HG03575 (cell line): ENCODE results near the gene PSMD8.
"Not testable (repeated sequence)": the region's sequence is repeated elsewhere in the genome, so short reads cannot be mapped to it uniquely, and the experiment has no call there.

Experiments
- ATAC-seq: cut with Tn5 transposase; IDR thresholded peaks from one replicate; pipeline ENCODE4 v1.9.1; 2021; ENCODE audit not compliant: unreplicated experiment, insufficient number of reproducible peaks, low FRiP score; ENCODE audit errors: extremely low read depth

Gene PSMD8

GRCh38 chr19:38425810-38426466 lies 51.6 kb downstream of the PSMD8 start, which contains the start of gene RASGRP4:
TSS of gene RASGRP4 (minus strand) at chr19:38426219. CDS start at chr19:38426091, 128 bp downstream.
- no peak for ATAC-seq

DNA sequence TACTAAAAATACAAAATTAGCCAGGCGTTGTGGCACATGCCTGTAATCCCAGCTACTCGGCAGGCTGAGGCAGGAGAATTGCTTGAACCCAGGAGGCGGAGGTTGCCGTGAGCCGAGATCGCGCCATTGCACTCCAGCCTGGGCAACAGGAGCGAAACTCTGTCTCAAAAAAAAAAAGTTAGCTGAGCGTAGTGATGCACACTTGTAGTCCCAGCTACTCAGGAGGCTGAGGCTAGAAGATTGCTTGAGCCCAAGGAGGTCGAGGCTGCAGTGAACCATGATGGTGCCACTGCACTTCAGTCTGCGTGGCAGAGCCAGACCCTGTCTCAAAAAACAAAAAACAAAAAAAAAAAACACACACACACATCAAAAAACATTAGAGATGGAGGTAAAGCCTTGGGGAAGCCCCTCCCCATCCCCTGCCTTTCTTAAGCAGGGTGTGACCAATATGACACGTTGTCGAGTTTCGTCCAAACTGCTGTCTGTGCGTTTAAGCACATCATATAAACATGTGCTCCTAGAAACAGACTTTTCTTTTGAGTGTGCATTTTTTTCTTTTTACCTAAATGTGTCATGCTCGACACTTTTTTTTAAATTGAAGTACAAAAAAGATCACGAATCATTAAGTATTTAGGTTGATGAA lies 52.8 kb downstream of the PSMD8 start:
- not testable (repeated sequence) for ATAC-seq

DNA sequence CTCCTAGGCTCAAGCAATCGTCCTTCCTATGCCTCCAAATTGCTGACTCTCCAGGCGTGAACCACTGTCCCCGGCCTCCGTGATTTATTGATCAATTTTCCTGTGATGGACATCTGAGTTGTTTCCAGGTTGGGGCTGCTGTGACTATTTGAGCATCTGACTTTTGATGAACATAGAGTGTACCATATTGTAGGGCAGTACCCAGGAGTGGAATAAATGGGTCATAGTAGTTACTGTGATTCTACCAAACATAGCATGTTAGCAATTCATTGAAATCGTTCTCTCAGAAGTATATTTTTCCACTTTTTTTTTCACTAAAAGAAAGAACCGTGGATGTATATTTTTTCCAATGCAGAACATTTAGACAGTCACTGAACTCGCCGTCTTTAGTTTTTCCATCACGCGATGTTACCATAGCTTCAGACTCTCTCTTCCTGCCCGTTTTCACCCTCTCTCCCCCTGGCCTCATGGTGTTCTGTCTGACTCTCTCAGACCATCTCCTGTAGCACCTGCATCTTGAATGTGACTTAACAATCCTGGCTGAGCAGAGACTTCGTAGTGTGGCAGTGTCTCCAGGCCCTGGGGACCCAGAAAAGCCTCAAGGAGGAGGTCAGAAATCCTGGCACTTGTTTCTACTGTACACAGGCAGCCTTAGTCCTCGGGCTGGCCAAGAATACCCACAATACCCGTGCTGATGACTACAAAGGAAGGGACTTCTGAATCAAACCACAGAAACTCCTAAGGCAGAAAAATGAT lies 54.9 kb downstream of the PSMD8 start:
- ATAC-seq: no peak

DNA sequence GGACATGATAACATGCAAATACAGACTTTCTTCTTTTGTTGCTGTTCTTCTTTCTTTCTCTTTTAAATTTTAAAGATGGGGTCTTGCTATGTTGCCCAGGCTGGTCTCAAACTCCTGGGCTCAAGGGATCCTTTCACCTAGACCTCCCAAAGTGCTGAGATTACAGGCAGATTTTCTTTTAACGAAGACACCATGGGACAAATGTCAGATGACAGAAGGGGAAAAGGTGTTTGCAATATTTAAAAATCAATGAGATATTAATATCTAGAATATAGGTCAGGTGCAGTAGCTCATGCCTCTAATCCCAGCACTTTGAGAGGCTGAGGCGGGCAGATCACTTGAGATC lies 55.4 kb downstream of the PSMD8 start:
- no peak for ATAC-seq

GRCh38 chr19:38430931-38431330 lies 56.6 kb downstream of the PSMD8 start:
- ATAC-seq: no peak

DNA sequence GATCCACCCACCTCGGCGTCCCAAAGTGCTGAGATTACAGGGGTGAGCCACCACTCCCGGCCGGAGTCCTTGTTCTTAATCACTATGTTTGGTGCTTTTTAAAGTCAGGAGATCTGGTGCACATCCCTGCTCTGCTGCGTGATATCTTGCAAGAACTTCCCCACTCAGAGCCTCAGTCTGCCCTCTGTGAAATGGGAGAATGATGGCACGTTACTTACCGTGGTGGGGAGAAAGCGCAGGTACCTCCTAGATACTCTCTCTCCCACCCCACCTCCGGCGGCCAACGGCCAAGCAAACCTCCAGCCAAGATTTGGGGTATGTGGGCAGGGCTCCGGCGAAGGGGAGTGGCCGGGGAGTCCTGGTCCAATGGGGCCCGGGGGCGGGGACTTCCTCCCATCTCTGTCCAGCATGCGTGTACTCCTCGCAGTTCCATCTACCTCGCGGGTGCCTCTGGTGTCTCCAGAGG lies 58.9 kb downstream of the PSMD8 start, which contains the start of gene RYR1:
TSS of gene RYR1 (plus strand) at position 424 of the 466 bp plus-strand sequence. CDS start 139 bp downstream, outside the sequence.
- ATAC-seq: no peak
